ENCODE data around the gene CALHM2. TPM values are rescaled to one million over a fixed set of nuclear protein-coding genes. Genes with fewer than 3 reads are reported as not detected.

CALHM2 gene
- total RNA-seq, 1 experiment from 2014 or later: 1.9 TPM

DNA sequence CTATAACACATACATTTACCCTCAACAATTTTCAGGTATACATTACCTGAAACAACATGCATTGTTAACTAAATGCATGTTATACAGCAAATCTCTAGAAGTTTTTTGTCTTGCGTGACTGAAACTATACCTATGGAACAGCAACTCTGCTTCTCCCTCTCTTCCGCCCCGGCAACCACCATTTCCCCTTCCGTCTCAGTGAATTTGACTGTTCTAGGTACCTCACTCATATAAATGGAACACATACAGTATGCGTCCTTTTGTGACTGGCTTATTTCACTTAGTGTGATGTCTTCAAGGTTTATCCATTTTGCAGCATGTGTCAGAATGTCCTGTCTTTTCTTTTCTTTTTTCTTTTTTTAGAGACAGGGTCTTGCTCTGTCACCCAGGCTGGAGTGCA, 22.5 kb downstream of the CALHM2 start:
- no peak overlapping the region for H3K27ac Mint-ChIP-seq
- ChIA-PET CTCF (no interaction called here), POLR2A (no interaction called here)
- no peaks in the 10 kb centered on the region for H3K4me1 Mint-ChIP-seq
- H3K9me3 Mint-ChIP-seq: no peaks in the 10 kb centered on the region
- no peak for TF ChIP-seq KAT7 (CRISPR knock-in tag; IDR thresholded peaks at IDR 0.05; ENCODE audit: borderline replicate concordance)
- TF ChIP-seq NFE2L1 (CRISPR knock-in tag; IDR thresholded peaks at IDR 0.05): no peak
- TF ChIP-seq FOXP1 (CRISPR knock-in tag; IDR thresholded peaks at IDR 0.05; ENCODE audit: borderline replicate concordance): no peak
- no peak for TF ChIP-seq ZNF232 (CRISPR knock-in tag; IDR thresholded peaks at IDR 0.05)
- H3K36me3 Mint-ChIP-seq: peaks cover 72% of the 10 kb centered on the region
- H3K27me3 Mint-ChIP-seq (ENCODE audit: low read depth): no peaks in the 10 kb centered on the region
- no peak overlapping the region for H3K4me3 Mint-ChIP-seq
- ATAC-seq: no peak
- DNase-seq (ENCODE audit: low spot score): no peak

DNA sequence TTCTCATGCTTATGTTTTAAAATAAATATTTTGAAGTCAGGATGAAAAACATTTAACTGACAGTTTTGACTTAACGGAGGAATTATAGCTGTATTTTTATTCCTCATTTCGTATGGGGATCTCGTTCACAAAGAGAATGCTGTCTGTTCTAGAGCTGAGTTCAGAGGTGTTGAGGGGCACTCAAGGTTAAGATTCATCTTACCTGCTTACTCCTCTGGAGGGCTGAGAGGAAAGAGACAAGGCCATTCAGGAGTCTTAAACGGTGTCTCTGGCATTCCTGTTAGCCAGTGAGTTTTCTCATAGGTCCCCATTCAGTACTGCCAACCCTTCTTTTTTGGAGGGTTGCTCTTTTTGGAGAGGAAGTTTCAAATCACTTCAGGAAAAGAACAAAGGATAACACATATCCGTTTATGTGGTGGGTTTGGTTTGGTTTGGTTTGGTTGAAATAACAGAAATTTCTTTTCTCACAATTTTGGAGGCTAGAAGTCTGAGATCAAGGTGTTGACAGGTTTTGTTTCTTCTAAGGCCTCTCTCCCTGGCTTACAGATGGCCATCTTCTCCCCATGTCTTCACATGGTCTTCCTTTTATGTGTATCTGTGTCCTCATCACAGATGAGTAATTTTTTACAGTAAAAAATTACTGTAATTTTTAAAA, 23.1 kb downstream of the CALHM2 start:
- H3K4me3 Mint-ChIP-seq: no peak overlapping the region
- H3K4me1 Mint-ChIP-seq: no peaks in the 10 kb centered on the region
- ChIA-PET CTCF (interaction anchor here (0.6 kb wide), 1 partner anchor 57 kb away, joined by 3 read pairs; no protein-coding TSS in a partner anchor), POLR2A (no interaction called here)
- H3K27me3 Mint-ChIP-seq (ENCODE audit: low read depth): no peaks in the 10 kb centered on the region
- peaks cover 74% of the 10 kb centered on the region for H3K36me3 Mint-ChIP-seq
- TF ChIP-seq TP53 (CRISPR knock-in tag; IDR thresholded peaks at IDR 0.05): no peak
- DNase-seq (ENCODE audit: low spot score): no peak
- no peaks in the 10 kb centered on the region for H3K9me3 Mint-ChIP-seq
- ATAC-seq: no peak
- no peak overlapping the region for H3K27ac Mint-ChIP-seq

DNA sequence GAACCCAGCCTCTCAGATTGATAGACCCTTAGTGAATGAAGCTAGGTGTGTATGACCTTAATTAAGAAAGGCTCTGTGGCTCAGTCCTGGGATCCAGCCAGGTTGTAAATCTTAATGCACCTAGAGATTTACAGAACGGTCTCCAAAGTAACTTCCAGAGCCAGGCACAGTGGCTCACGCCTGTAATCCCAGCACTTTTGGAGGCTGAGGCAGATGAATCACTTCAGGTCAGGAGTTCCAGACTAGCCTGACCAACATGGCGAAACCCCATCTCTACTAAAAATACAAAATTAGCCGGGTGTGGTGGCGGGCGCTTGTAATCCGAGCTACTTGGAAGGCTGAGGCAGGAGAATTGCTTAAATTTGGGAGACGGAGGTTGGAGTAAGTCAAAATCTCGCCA, 24.3 kb downstream of the CALHM2 start:
- Mint-ChIP-seq H3K27ac (no peak overlapping the region), H3K4me1 (no peaks in the 10 kb centered on the region), H3K9me3 (no peaks in the 10 kb centered on the region), H3K4me3 (no peak overlapping the region), H3K36me3 (peaks cover 77% of the 10 kb centered on the region), H3K27me3 (ENCODE audit: low read depth) (no peaks in the 10 kb centered on the region)
- ChIA-PET CTCF (no interaction called here), POLR2A (interaction anchor here (0.6 kb wide), 1 partner anchor 187 kb away, joined by 3 read pairs; no protein-coding TSS in a partner anchor)
- no peak for ATAC-seq
- DNase-seq (ENCODE audit: low spot score): no peak
- TF ChIP-seq, protein P1, sequence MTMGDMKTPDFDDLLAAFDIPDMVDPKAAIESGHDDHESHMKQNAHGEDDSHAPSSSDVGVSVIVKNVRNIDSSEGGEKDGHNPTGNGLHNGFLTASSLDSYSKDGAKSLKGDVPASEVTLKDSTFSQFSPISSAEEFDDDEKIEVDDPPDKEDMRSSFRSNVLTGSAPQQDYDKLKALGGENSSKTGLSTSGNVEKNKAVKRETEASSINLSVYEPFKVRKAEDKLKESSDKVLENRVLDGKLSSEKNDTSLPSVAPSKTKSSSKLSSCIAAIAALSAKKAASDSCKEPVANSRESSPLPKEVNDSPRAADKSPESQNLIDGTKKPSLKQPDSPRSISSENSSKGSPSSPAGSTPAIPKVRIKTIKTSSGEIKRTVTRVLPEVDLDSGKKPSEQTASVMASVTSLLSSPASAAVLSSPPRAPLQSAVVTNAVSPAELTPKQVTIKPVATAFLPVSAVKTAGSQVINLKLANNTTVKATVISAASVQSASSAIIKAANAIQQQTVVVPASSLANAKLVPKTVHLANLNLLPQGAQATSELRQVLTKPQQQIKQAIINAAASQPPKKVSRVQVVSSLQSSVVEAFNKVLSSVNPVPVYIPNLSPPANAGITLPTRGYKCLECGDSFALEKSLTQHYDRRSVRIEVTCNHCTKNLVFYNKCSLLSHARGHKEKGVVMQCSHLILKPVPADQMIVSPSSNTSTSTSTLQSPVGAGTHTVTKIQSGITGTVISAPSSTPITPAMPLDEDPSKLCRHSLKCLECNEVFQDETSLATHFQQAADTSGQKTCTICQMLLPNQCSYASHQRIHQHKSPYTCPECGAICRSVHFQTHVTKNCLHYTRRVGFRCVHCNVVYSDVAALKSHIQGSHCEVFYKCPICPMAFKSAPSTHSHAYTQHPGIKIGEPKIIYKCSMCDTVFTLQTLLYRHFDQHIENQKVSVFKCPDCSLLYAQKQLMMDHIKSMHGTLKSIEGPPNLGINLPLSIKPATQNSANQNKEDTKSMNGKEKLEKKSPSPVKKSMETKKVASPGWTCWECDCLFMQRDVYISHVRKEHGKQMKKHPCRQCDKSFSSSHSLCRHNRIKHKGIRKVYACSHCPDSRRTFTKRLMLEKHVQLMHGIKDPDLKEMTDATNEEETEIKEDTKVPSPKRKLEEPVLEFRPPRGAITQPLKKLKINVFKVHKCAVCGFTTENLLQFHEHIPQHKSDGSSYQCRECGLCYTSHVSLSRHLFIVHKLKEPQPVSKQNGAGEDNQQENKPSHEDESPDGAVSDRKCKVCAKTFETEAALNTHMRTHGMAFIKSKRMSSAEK (CRISPR knock-in tag; IDR thresholded peaks at IDR 0.05; ENCODE audit: borderline replicate concordance): no peak
- TF ChIP-seq, protein P2, sequence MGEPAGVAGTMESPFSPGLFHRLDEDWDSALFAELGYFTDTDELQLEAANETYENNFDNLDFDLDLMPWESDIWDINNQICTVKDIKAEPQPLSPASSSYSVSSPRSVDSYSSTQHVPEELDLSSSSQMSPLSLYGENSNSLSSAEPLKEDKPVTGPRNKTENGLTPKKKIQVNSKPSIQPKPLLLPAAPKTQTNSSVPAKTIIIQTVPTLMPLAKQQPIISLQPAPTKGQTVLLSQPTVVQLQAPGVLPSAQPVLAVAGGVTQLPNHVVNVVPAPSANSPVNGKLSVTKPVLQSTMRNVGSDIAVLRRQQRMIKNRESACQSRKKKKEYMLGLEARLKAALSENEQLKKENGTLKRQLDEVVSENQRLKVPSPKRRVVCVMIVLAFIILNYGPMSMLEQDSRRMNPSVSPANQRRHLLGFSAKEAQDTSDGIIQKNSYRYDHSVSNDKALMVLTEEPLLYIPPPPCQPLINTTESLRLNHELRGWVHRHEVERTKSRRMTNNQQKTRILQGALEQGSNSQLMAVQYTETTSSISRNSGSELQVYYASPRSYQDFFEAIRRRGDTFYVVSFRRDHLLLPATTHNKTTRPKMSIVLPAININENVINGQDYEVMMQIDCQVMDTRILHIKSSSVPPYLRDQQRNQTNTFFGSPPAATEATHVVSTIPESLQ (CRISPR knock-in tag; IDR thresholded peaks at IDR 0.05): no peak
- TF ChIP-seq CBFB (CRISPR knock-in tag; IDR thresholded peaks at IDR 0.05; ENCODE audit: low read depth) (no peak), ZNF232 (CRISPR knock-in tag; IDR thresholded peaks at IDR 0.05) (no peak), GRHL2 (CRISPR knock-in tag; IDR thresholded peaks at IDR 0.05; ENCODE audit: insufficient replicate concordance, severe bottlenecking) (no peak), SOX15 (CRISPR knock-in tag; IDR thresholded peaks at IDR 0.05) (no peak), ZNF219 (CRISPR knock-in tag; IDR thresholded peaks at IDR 0.05; ENCODE audit: borderline replicate concordance) (no peak), MYBL2 (CRISPR knock-in tag; IDR thresholded peaks at IDR 0.05) (no peak), ESRRA (CRISPR knock-in tag; IDR thresholded peaks at IDR 0.05; ENCODE audit: borderline replicate concordance) (no peak)
- TF ChIP-seq, protein P3, sequence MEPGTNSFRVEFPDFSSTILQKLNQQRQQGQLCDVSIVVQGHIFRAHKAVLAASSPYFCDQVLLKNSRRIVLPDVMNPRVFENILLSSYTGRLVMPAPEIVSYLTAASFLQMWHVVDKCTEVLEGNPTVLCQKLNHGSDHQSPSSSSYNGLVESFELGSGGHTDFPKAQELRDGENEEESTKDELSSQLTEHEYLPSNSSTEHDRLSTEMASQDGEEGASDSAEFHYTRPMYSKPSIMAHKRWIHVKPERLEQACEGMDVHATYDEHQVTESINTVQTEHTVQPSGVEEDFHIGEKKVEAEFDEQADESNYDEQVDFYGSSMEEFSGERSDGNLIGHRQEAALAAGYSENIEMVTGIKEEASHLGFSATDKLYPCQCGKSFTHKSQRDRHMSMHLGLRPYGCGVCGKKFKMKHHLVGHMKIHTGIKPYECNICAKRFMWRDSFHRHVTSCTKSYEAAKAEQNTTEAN (CRISPR knock-in tag; IDR thresholded peaks at IDR 0.05): no peak
- TF ChIP-seq, protein P4, sequence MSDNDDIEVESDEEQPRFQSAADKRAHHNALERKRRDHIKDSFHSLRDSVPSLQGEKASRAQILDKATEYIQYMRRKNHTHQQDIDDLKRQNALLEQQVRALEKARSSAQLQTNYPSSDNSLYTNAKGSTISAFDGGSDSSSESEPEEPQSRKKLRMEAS (CRISPR knock-in tag; IDR thresholded peaks at IDR 0.05): no peak
- TF ChIP-seq, protein P5, sequence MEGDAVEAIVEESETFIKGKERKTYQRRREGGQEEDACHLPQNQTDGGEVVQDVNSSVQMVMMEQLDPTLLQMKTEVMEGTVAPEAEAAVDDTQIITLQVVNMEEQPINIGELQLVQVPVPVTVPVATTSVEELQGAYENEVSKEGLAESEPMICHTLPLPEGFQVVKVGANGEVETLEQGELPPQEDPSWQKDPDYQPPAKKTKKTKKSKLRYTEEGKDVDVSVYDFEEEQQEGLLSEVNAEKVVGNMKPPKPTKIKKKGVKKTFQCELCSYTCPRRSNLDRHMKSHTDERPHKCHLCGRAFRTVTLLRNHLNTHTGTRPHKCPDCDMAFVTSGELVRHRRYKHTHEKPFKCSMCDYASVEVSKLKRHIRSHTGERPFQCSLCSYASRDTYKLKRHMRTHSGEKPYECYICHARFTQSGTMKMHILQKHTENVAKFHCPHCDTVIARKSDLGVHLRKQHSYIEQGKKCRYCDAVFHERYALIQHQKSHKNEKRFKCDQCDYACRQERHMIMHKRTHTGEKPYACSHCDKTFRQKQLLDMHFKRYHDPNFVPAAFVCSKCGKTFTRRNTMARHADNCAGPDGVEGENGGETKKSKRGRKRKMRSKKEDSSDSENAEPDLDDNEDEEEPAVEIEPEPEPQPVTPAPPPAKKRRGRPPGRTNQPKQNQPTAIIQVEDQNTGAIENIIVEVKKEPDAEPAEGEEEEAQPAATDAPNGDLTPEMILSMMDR (IDR thresholded peaks at IDR 0.05): no peak
- TF ChIP-seq, protein P6, sequence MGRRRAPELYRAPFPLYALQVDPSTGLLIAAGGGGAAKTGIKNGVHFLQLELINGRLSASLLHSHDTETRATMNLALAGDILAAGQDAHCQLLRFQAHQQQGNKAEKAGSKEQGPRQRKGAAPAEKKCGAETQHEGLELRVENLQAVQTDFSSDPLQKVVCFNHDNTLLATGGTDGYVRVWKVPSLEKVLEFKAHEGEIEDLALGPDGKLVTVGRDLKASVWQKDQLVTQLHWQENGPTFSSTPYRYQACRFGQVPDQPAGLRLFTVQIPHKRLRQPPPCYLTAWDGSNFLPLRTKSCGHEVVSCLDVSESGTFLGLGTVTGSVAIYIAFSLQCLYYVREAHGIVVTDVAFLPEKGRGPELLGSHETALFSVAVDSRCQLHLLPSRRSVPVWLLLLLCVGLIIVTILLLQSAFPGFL (CRISPR knock-in tag; IDR thresholded peaks at IDR 0.05; ENCODE audit: borderline replicate concordance): no peak
- TF ChIP-seq, protein P7, sequence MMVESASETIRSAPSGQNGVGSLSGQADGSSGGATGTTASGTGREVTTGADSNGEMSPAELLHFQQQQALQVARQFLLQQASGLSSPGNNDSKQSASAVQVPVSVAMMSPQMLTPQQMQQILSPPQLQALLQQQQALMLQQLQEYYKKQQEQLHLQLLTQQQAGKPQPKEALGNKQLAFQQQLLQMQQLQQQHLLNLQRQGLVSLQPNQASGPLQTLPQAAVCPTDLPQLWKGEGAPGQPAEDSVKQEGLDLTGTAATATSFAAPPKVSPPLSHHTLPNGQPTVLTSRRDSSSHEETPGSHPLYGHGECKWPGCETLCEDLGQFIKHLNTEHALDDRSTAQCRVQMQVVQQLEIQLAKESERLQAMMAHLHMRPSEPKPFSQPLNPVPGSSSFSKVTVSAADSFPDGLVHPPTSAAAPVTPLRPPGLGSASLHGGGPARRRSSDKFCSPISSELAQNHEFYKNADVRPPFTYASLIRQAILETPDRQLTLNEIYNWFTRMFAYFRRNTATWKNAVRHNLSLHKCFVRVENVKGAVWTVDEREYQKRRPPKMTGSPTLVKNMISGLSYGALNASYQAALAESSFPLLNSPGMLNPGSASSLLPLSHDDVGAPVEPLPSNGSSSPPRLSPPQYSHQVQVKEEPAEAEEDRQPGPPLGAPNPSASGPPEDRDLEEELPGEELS (CRISPR knock-in tag; IDR thresholded peaks at IDR 0.05): no peak
